ENCODE results near the gene DIS3L2.

- TF ChIP-seq KDM1A (IDR thresholded peaks at IDR 0.05; ENCODE audit: borderline replicate concordance, low read length) (no peak), CTCF (IDR thresholded peaks at IDR 0.05; ENCODE audit: control extremely low read depth in 1 of 3, insufficient read depth in 1 of 3, low read depth in 1 of 3, low read length in 3 of 3) (no peak), FOSL1 (IDR thresholded peaks at IDR 0.05; ENCODE audit: insufficient read depth, low read depth, low read length) (no peak), CREB1 (IDR thresholded peaks at IDR 0.05) (no peak), POLR2A (IDR thresholded peaks at IDR 0.05; ENCODE audit: control extremely low read depth in 1 of 2, low read depth in 2 of 2, low read length in 2 of 2) (no peak), SAP30 (IDR thresholded peaks at IDR 0.05; ENCODE audit: insufficient read depth, insufficient replicate concordance, low read length) (no peak), SIN3A (conservative IDR thresholded peaks at IDR 0.05 in 1 of 2, IDR thresholded peaks at IDR 0.05 in 1 of 2; ENCODE audit: low read depth in 1 of 2, low read length in 2 of 2) (no peak), USF2 (IDR thresholded peaks at IDR 0.05; ENCODE audit: low read length) (no peak)
- TF ChIP-seq, protein P1, sequence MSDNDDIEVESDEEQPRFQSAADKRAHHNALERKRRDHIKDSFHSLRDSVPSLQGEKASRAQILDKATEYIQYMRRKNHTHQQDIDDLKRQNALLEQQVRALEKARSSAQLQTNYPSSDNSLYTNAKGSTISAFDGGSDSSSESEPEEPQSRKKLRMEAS (IDR thresholded peaks at IDR 0.05): no peak
Observed at GRCh38 chr2:231917280-231918066, 44.0 kb upstream of the DIS3L2 start.

Measured in H1 (cell line).